Measurements from ENCODE around the gene GDAP2.

GRCh38 chr1:117838911-117839310 lies 90.5 kb downstream of the GDAP2 start:
- no peak for TF ChIP-seq EP300 (IDR thresholded peaks at IDR 0.05)
- no peak for TF ChIP-seq POLR2A (IDR thresholded peaks at IDR 0.05)

All from suprapubic skin (tissue), 2 donors.